Activated CD8-positive, alpha-beta memory T cell treated with anti-CD3 and anti-CD28 coated beads for 1 hour (primary cell): ENCODE data around the gene TSFM.
"Not testable (repeated sequence)": the region's sequence is repeated elsewhere in the genome, so short reads cannot be mapped to it uniquely, and the experiment has no call there.

Experiments used
- DNase-seq, 2 donors: peaks; one replicate each; pipeline ENCODE4 v3.0.0-alpha.2; 2020; ENCODE audit warnings: low read depth in 1 of 2; ENCODE audit errors: extremely low read depth in 1 of 2

TSFM gene

DNA sequence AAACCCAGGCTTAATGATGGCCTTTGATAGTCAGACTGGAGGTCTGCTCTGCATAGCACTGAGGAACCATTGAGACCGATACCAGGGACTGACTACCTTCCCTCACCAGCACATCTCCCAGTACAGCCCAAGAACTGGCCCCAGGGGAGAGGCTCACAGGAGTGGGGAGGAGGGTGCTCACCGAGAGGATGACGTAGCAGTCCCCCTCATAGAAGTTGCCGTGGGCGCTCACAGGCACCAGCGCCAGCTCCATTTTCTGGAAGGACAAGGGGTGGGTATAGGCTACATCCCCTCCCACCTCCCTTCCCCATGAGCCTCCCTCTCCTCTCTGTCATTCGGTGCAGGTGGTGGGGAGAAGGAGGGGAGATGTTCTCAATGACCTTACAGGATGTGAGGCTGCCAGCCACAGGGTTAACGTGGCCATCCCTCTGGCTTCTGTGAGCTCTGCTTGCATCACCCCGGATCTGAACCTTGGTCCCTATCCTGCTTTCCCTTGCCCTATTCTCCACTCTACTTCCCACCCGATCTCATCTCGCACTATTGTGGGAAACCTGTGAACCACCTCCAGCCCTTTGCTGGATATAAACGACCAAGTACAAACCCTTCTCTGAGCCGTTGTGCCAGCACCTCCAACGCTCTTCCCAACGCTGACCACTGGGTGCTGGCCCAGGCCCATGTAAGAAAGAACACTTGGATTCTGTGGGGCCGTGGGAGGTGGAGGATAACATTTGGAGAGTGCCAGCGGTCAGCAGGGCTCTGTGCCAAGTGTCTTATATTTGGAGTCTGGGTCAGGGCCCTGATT lies 31.6 kb downstream of the TSFM start:
- DNase-seq = no peak

GRCh38 chr12:57815177-57816000 lies 32.8 kb downstream of the TSFM start:
- DNase-seq = no peak

DNA sequence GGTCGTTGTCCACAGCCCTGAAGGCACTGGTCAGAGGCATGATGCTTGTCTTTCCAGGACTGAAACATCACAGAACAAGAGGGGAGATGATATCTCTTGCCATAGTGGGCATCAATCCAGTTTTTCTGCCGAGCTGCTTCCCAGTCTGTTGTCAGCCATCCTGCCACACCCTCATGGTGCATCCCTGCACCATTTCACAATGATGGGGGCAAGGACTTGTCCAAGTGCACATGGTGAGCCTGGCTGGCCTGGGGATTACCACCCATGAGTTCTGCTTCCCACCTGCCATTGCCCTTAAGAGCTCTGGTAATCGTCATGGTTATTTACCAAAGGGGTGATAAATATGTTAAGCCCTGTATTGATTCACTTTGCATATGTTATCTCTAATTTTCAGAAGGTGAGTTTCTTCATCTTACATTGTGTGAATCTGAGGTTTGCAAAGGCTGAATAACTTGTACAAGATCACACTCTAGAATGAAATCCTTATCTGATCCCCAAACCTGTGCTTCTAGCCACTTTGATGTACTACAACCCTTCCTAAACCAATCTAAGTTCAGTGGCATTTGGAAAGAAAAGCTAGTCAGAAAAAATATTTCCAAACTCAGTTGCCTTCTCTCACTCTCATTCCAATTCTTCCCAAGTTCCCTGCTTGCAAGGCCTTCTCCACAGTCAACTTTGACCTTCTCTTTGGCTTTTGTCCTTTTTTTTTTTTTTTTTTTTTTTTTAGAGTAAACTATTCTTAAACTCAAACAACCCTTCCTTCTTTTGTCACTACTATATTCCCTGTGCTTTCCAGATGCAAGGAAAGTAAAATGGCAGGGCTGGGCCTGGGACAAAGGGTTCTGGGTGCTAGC lies 33.6 kb downstream of the TSFM start:
- DNase-seq = no peak

DNA sequence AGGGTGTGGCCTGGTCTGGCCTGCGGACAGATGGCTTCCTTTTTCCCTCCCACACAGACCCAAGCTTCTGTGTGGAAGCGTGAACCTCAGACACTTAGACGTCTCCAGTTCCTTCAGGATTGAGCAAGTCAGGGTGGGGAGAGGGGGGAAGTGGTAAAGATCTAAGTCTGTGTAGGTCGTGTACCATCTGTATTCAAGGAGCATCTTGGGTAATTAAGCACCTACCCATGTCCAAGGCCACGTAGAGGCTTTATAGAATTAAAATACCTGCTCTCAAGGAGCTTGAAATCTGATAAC lies 34.2 kb downstream of the TSFM start:
- DNase-seq = no peak

GRCh38 chr12:57817261-57817989 lies 34.8 kb downstream of the TSFM start:
- DNase-seq = no peak

DNA sequence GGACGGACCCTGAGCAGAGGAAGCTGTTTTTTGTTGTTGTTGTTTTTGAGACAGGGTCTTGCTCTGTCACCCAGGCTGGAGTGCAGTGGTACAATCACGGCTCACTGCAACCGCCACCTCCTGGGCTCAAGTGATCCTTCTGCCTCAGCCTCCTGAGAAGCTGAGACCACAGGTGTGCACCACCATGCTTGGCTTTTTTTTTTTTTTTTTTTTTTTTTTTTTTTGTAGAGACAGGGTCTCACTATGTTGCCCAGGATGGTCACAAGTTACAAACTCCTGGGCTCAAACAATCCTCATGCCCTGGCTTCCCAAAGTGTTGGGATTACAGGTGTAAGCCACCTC lies 35.4 kb downstream of the TSFM start:
- not testable (repeated sequence) for DNase-seq

GRCh38 chr12:57820119-57820518 lies 37.5 kb downstream of the TSFM start:
- DNase-seq = not testable (repeated sequence)

DNA sequence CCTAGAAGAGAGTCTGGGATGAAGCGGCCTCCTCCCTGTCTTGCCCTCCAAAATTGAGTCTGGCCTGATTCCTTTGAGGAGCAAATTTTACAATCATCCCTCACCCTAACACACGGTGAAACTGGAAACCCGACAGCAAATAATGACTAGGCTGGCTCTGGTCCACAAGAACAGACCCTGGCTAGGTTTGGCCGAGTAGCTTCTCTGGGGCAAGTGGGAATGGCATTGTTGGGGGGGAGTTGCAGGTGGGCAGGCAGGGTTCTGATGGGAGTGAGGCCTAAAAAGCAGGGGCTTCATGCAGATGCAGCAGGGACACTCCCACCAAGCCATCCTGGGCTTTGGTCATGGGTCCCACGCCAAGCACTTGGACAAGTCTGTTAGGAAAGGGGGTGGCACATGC lies 38.4 kb downstream of the TSFM start:
- DNase-seq = not testable (repeated sequence)

GRCh38 chr12:57821474-57822214 lies 39.1 kb downstream of the TSFM start:
- no peak for DNase-seq

DNA sequence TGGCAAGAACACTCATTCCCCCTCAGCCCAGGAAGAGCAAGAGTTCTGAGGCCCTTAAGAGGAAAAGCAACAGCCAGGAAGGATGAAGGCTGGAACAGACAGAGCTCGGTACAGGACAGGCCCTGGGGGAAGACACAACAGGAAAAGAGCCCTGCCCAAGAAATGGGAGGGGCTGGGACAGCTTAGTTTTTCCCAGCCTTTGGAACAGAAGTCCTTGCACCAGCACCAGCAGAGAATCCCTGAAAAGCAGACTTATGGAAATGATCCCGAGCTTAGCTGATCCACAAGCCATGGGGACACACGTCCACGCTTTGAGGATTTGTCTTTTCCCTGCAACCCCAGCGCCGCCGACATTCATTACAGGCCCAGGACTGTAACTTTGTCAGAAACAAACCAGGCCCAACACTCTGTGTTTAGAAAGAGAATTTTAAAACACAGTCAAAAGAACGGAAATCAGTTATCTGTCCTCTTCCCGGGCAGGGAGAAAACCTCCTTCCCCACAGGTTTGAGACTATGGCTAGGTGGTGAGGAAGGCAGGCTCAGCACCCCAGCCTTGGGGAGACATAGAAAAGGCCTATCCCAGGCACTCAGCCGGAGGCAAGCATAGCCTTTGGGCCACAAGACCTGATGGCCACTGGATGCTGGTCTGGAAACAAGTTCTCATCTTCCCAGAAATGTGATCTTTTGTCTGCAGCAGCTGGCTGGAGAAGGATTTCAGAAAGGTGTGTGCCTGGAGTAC lies 40.0 kb downstream of the TSFM start:
- DNase-seq = no peak

DNA sequence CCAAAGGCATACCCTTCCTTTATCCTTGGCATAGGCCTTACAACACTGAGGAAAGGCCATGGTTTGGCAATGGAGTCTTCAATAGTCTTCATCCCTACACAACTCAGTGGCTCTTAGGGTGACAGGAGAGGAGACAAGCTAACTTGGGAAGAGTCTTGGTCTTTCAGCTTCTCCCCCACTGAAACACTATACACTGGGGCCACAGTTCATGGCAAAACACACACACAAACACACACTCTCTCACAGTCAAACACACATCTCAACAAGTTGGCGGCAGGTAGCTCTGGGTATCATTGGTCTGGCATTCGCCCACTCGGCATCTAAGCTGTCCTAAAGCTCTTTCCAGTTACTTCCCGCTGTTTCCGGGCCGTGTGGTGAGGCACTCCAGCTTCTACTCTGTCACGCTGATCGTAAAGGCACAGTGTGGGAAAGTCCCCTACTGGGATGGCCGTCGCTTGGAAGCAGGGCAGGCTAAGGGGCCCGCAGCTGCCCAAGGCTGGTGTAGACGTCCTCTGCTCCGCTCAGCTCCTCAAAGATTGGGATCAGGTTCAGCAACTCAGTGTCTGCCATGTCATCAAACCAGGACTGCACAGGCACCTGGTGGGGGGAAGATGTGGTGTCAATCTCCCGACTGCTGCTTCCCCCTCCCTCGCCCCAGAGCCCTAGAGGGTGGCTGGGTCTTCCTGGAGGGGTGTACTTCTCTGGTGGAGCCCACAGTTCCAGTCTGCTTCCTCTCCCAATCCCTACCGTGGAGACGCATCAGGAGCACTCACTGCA lies 40.7 kb downstream of the TSFM start:
- DNase-seq = no peak

DNA sequence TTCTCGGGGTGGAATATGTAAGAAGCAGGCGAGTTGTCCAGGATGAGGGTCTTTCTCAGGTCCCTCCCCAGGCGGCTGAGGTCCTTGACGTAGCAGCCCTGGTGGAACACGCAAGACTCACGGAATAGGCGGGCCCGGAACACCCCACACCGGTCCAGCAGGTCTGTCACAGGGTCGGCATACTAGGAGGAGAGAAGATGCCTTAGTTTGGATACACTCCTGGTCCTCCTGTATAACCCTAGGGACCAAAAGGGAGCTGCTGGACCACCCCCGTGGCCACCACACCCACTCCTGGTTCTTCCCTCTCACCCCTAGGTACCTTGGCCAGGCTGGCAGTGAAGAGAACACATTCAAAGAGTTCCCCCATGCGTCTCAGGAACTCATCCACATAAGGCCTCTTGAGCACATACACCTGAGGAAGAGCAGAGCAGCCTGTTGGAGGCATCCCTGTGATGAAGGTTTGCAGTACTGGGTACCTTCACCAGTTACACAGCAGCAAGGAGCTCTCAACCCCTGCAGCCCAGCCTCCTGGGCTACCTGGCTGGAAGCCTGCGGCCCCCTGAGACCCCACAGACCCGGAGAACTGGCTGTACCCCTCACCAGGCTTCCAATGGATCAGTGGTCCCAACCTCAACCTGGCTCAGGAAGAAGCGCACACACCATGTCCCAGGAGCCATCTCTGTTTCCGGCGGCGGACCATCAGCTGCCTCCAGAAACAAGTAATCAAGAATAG lies 41.5 kb downstream of the TSFM start:
- no peak for DNase-seq

- DNase-seq = no peak
These were observed 42.9 kb downstream of the TSFM start for GRCh38 chr12:57825451-57825850.

DNA sequence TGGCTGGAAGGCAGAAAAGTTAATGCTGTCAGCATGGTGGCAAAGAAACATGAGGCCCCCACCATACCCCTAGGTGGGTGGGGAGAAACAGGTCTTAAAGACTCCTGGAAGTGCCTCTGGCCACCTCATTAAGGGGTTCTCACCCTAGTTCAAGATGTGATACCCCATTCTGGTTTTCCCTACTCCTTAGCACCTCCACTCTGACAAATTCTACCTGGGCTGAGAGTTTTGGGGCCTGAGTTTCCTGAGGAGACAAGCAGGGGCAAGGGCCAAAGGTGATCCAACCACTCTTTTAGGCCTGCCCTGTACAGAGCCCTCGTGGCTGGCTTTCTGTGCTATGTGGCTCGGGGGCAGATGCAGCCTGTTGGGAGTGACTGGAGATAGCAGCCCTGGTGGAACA lies 43.8 kb downstream of the TSFM start:
- no peak for DNase-seq

DNA sequence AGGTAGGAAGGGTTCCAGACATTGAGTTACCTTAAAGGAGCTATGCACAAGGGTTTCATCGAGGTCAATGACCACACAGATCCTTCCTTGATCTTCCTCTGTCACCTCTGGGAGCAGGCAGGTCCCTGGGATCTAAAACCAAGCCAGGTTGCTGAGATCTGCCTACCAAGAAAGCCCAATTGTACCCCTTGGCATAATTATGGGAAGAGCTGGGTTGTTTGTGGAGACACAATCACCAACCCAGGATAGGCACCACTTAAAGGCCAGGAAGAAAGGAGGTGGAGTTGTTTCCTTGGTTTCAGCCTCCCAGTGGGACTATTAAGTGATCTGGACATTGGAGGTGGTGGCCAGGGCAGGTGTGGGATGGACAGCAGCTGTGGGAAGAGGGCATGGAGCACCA lies 44.4 kb downstream of the TSFM start:
- DNase-seq = no peak

DNA sequence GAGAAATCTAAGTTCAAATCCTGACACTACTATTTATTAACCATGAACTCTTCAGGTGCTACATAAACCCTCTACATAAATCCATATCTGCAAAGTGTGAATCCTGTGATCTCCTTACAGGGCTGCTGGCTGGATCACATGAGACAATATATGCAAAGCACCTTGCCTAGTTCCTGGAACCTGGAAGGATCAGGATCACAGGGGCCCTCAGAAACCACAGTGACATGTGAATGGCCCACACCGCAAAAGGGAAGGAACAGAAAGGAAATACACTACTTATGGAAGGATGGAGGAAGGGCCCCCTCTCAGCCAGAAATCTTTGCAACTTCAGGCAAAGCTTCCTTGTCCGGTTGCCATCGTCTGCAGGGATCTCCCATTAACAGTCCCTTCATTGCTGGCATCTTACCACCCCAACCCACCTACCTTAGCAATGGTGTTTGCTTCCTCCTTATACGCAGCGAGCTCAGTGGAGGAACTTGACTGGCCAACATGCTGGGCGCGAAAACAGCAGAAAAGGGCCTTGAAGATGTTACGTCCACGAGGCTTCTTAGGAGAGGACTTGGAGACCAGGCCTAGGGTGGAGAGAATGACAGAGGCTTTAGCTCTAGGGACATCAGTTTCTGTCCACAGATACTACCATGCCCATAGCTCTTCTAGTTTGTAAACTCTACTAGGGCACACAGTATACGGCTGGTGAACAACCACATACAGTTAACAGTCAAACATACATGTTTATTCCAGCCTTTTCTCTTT lies 46.6 kb downstream of the TSFM start:
- DNase-seq = no peak

DNA sequence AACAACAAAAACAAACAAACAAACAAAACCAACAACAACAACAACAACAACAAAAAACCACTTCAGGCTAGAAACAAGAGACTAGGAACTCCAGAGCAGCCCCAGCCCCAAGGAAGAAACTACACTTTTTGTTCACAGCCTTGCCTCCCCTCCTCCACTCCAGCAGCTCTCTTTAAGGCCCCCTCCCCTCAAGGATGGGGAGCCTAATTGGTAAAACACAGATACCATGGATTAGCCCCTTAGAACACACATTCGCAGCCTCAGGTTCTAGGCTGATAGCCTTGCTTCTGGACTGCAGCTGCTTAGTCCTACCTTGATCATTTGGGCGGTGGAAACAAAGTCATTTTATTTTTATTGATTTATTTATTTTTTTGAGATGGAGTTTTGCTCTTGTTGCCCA lies 47.8 kb downstream of the TSFM start:
- no peak for DNase-seq
